HEK293T (cell line): ENCODE measurements around the gene SYCP1.

ENCODE experiments used
- BHLHE40 ChIP-seq: fragments of 450-650 bp; IDR thresholded peaks from 2 replicates; pipeline ENCODE4 v1.6.1; 2016; ENCODE audit warnings: mild to moderate bottlenecking, moderate library complexity, borderline replicate concordance
- CTBP1 ChIP-seq: fragments of 450-650 bp; IDR thresholded peaks from 2 replicates; pipeline ENCODE4 v1.6.1; 2016; ENCODE audit warnings: borderline replicate concordance
- FOXA1 ChIP-seq: fragments of 450-650 bp; IDR thresholded peaks from 2 replicates; pipeline ENCODE4 v1.6.1; 2016; ENCODE audit warnings: mild to moderate bottlenecking
- FOXM1 ChIP-seq: fragments of 450-650 bp; IDR thresholded peaks from 2 replicates; pipeline ENCODE4 v1.6.1; 2017; ENCODE audit warnings: mild to moderate bottlenecking, borderline replicate concordance
- HDGF ChIP-seq: fragments of 450-650 bp; IDR thresholded peaks from 2 replicates; pipeline ENCODE4 v1.6.1; 2017; ENCODE audit warnings: antibody characterized with exemption, borderline replicate concordance
- NFRKB ChIP-seq: fragments of 450-650 bp; IDR thresholded peaks from 2 replicates; pipeline ENCODE4 v1.6.1; 2016; ENCODE audit warnings: mild to moderate bottlenecking, moderate library complexity
- PKNOX1 ChIP-seq: fragments of 450-650 bp; IDR thresholded peaks from 2 replicates; pipeline ENCODE4 v1.6.1; 2016
- SP1 ChIP-seq: fragments of 450-650 bp; IDR thresholded peaks from 2 replicates; pipeline ENCODE4 v1.6.1; 2017
- TARDBP ChIP-seq: fragments of 450-650 bp; IDR thresholded peaks from 2 replicates; pipeline ENCODE4 v1.6.1; 2016

GRCh38 chr1:114976891-114977290 lies 122.2 kb downstream of the SYCP1 start:
- TF ChIP-seq PKNOX1: no peak
- no peak for TF ChIP-seq BHLHE40
- no peak for TF ChIP-seq NFRKB
- TF ChIP-seq SP1: no peak
- no peak for TF ChIP-seq TARDBP
- TF ChIP-seq CTBP1: no peak
- TF ChIP-seq FOXA1: no peak
- TF ChIP-seq HDGF: no peak
- no peak for TF ChIP-seq FOXM1
